Smooth muscle cell (in vitro differentiated cells): ENCODE data around the gene CSE1L. TPM values are rescaled to one million over a fixed set of nuclear protein-coding genes. Genes with fewer than 3 reads are reported as not detected.

Experiments used
- DNase-seq: peaks from one replicate; lab custom pipeline; 2025; ENCODE audit not compliant: unreplicated experiment; lab: John Stamatoyannopoulos, UW
- H2AFZ ChIP-seq: fragments of 200-600 bp; sonication (generic); 2 replicates; pipeline ENCODE4 v1.6.0; 2016; ENCODE audit warnings: antibody characterized with exemption, low read depth, mild to moderate bottlenecking
- H3F3A ChIP-seq: fragments of 200-600 bp; sonication (generic); 2 replicates; pipeline ENCODE4 v1.6.0; 2017; ENCODE audit warnings: antibody characterized with exemption, low read depth
- H3K27ac ChIP-seq: fragments of 200-600 bp; sonication (generic); 2 replicates; pipeline ENCODE4 v1.5.1; 2016; ENCODE audit warnings: low read depth, mild to moderate bottlenecking
- H3K27me3 ChIP-seq: fragments of 200-600 bp; sonication (generic); 2 replicates; pipeline ENCODE4 v1.6.1; 2016; ENCODE audit warnings: low read depth, mild to moderate bottlenecking
- H3K36me3 ChIP-seq: fragments of 200-600 bp; sonication (generic); 2 replicates; pipeline ENCODE4 v1.5.1; 2016; ENCODE audit warnings: low read depth
- H3K4me1 ChIP-seq: fragments of 200-600 bp; sonication (generic); 2 replicates; pipeline ENCODE4 v1.5.1; 2016; ENCODE audit warnings: low read depth
- H3K4me2 ChIP-seq: fragments of 200-600 bp; sonication (generic); 2 replicates; pipeline ENCODE4 v1.6.0; 2016; ENCODE audit warnings: mild to moderate bottlenecking
- H3K4me3 ChIP-seq: fragments of 200-600 bp; sonication (generic); 2 replicates; pipeline ENCODE4 v1.5.1; 2016; ENCODE audit warnings: mild to moderate bottlenecking
- H3K79me2 ChIP-seq: fragments of 200-600 bp; sonication (generic); 2 replicates; pipeline ENCODE4 v1.6.0; 2016; ENCODE audit warnings: low read depth, mild to moderate bottlenecking
- H3K9ac ChIP-seq: fragments of 200-600 bp; sonication (generic); 2 replicates; pipeline ENCODE4 v1.6.0; 2016; ENCODE audit warnings: low read depth
- H3K9me3 ChIP-seq: fragments of 200-600 bp; sonication (generic); replicated peaks from 2 replicates; pipeline ENCODE4 v1.5.1; 2016; ENCODE audit warnings: low read depth
- H4K20me1 ChIP-seq: fragments of 200-600 bp; sonication (generic); 2 replicates; pipeline ENCODE4 v1.6.0; 2016; ENCODE audit warnings: low read depth
- WGBS: methylation state at CpG from one replicate; pipeline ENCODE4 v1.1.7; 2016; ENCODE audit warnings: low lambda C conversion rate; 5-methylcytosine and 5-hydroxymethylcytosine counted together
- polyA plus RNA-seq: library from polyadenylated mRNA; unstranded; fragments of >200 nt; fragmentation: Nextera tagmentation; extraction: Ambion mirVana; gene quantifications from 2 replicates; pipeline ENCODE4 v1.2.1, GENCODE V29; 2016
- total RNA-seq: library from RNA; depleted of rRNA; stranded (reverse); fragments of >200 nt; gene quantifications from 2 replicates; pipeline ENCODE4 v1.2.3, GENCODE V29; 2014
- TF ChIP-seq, protein P1 (sequence below): fragments of 200-600 bp; sonication (generic); IDR thresholded peaks from 2 replicates; pipeline ENCODE4 v1.5.1; 2017; ENCODE audit warnings: borderline replicate concordance, mild to moderate bottlenecking, antibody characterized with exemption; ENCODE audit not compliant: insufficient read depth, poor library complexity, severe bottlenecking

Gene CSE1L, protein sequence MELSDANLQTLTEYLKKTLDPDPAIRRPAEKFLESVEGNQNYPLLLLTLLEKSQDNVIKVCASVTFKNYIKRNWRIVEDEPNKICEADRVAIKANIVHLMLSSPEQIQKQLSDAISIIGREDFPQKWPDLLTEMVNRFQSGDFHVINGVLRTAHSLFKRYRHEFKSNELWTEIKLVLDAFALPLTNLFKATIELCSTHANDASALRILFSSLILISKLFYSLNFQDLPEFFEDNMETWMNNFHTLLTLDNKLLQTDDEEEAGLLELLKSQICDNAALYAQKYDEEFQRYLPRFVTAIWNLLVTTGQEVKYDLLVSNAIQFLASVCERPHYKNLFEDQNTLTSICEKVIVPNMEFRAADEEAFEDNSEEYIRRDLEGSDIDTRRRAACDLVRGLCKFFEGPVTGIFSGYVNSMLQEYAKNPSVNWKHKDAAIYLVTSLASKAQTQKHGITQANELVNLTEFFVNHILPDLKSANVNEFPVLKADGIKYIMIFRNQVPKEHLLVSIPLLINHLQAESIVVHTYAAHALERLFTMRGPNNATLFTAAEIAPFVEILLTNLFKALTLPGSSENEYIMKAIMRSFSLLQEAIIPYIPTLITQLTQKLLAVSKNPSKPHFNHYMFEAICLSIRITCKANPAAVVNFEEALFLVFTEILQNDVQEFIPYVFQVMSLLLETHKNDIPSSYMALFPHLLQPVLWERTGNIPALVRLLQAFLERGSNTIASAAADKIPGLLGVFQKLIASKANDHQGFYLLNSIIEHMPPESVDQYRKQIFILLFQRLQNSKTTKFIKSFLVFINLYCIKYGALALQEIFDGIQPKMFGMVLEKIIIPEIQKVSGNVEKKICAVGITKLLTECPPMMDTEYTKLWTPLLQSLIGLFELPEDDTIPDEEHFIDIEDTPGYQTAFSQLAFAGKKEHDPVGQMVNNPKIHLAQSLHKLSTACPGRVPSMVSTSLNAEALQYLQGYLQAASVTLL
- total RNA-seq (92.5 and 98.6 TPM in 2 replicates), polyA plus RNA-seq (31.5 and 42.0 TPM in 2 replicates)

DNA sequence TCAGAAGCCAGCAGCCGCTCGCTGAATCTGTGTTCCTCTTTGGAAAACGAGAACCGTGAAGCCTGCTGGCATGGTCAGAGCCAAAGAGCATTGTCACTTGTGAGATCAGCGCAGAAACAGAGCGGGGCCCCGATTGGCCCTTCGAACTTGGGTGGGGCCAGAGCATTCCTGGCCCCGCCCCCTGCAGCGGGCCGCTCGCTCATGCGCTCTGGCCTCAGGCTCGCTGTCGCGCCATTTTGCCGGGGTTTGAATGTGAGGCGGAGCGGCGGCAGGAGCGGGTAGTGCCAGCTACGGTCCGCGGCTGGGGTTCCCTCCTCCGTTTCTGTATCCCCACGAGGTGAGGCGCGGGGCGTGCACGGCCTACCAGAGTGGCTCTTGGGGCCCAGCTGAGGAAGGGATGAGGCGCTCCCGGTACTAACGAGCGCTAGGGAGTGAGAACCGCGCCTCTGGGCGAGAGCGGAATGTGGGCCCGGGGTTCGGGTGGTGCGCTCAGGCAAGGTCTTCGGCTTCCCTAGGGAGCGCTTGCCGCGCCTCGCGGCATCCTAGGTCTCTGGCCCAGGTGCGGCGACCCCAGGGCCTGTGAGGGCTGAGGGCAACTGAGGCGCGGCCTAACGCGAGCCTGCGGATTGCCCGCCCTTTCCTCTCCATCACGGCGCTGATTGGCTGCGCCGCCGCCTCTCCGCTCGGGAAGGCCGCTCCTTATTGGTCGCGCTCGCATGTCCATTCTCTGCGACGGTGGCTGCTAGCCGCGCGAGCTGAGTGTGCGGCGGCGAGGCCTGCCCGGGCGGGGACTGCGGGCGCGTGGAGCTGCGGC is at the start of gene CSE1L:
CSE1L (plus strand) TSS at position 226 of the 814 bp plus-strand sequence. CDS start 12,152 bp downstream, outside the sequence.
- peaks cover 24% of the 10 kb centered on the region for H4K20me1 ChIP-seq
- peak within 1 kb of the TSS; percentile 91 for H3K4me3 ChIP-seq
- peak within 1 kb of the TSS; percentile 58 for H3K27ac ChIP-seq
- WGBS: 1% methylated on average over 79 of the region's 80 CpGs
- peak; percentile 82 for DNase-seq
- no peaks in the 10 kb centered on the region for H3K27me3 ChIP-seq
- no peaks in the 10 kb centered on the region for H3K36me3 ChIP-seq
- peaks cover 43% of the 10 kb centered on the region for H3K79me2 ChIP-seq
- H3F3A ChIP-seq: no peaks in the 10 kb centered on the region
- H3K4me2 ChIP-seq: peak within 1 kb of the TSS; percentile 92
- peaks cover 5% of the 10 kb centered on the region for H3K4me1 ChIP-seq
- TF ChIP-seq, protein P1, sequence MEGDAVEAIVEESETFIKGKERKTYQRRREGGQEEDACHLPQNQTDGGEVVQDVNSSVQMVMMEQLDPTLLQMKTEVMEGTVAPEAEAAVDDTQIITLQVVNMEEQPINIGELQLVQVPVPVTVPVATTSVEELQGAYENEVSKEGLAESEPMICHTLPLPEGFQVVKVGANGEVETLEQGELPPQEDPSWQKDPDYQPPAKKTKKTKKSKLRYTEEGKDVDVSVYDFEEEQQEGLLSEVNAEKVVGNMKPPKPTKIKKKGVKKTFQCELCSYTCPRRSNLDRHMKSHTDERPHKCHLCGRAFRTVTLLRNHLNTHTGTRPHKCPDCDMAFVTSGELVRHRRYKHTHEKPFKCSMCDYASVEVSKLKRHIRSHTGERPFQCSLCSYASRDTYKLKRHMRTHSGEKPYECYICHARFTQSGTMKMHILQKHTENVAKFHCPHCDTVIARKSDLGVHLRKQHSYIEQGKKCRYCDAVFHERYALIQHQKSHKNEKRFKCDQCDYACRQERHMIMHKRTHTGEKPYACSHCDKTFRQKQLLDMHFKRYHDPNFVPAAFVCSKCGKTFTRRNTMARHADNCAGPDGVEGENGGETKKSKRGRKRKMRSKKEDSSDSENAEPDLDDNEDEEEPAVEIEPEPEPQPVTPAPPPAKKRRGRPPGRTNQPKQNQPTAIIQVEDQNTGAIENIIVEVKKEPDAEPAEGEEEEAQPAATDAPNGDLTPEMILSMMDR: no peak
- no peaks in the 10 kb centered on the region for H3K9me3 ChIP-seq
- H3K9ac ChIP-seq: peak within 1 kb of the TSS; percentile 83
- peak within 1 kb of the TSS; percentile 96 for H2AFZ ChIP-seq

DNA sequence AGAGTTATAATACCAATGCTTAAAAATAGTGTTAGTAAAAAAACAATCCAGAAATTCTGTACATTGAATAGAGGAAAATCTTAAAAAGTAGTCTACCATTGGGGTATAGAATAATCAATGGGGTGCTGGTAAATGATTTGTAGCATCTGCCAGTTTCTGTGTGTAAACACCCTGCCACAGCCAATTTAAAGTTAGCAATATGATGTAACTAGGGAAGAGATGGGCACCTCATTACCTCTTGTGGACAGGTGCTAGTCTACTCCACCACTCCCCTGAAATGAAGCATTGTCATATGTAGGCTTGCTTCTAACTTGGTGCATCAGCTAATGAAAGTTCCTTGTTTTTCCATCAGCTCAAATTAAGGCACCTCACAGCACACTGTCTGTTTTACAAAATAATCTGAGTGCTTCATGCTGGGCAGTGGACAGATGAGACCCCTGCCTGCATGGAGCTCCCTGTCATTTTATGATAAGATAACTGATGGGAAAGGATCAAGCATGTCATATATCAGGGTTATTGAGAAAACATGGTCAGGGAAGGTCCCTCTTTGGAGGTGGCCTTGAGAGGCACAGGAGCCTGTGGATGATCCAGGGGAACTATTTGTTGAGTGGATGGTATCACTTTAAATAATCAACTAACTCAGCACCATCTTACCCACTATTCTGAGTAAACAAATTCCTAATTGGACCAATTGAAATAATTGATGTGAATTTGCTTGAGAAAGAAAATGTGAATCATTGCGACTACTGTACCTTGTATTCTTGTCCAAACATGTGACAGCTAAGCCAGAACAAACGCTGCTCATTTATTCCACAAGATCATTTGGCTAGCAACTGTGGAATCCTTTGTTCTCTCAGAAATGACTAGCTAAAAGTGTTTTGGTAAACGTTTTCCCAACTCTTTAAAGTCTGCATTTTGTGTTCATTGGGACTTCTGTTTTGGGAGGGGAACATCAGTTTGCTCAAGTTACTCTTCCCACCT is 45.9 kb upstream of the CSE1L start:
- TF ChIP-seq, protein P1: no peak
- Histone ChIP-seq H3K4me2 (no peak overlapping the region), H3K27me3 (no peaks in the 10 kb centered on the region), H3K79me2 (no peaks in the 10 kb centered on the region), H2AFZ (no peak overlapping the region), H3K36me3 (peaks cover 24% of the 10 kb centered on the region), H3K9me3 (no peaks in the 10 kb centered on the region), H4K20me1 (no peaks in the 10 kb centered on the region), H3K9ac (no peak overlapping the region), H3K27ac (no peak overlapping the region), H3F3A (no peaks in the 10 kb centered on the region), H3K4me1 (no peaks in the 10 kb centered on the region), H3K4me3 (no peak overlapping the region)
- 73% methylated on average over 3 of the region's 3 CpGs for WGBS
- DNase-seq: no peak

DNA sequence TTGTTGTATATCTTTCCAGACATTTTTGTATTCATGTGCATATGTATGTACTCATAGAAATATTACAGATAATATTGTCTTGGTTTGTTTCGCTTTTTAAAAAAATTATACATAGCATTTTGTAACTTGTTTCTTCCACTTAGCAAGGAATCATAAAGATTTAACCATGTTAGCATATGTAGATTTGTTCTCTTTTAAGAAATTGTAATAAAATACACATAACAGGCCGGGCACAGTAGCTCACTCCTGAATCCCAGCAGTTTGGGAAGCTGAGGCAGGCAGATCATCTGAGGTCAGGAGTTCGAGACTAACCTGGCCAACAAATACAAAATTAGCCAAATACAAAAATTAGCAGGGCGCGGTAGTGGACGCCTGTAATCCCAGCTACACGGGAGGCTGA is 44.4 kb upstream of the CSE1L start:
- DNase-seq: no peak
- Histone ChIP-seq H3K9ac (no peak overlapping the region), H2AFZ (no peak overlapping the region), H3K4me2 (no peak overlapping the region), H3K27ac (no peak overlapping the region), H4K20me1 (no peaks in the 10 kb centered on the region), H3K79me2 (no peaks in the 10 kb centered on the region), H3K27me3 (no peaks in the 10 kb centered on the region), H3K9me3 (no peaks in the 10 kb centered on the region), H3K4me1 (no peaks in the 10 kb centered on the region), H3K4me3 (no peak overlapping the region), H3K36me3 (peaks cover 20% of the 10 kb centered on the region), H3F3A (no peaks in the 10 kb centered on the region)
- TF ChIP-seq, protein P1: no peak
- 97% methylated on average over 7 of the region's 7 CpGs for WGBS
